Fibroblast of upper back skin (primary cell): ENCODE results near the gene STK17B.
A peak's percentile ranks its signal among the peaks of the same experiment; 100 is the strongest.

Source experiments
- DNase-seq: peaks from one replicate; pipeline ENCODE4 v3.0.0-alpha.2; 2013

STK17B gene

DNA sequence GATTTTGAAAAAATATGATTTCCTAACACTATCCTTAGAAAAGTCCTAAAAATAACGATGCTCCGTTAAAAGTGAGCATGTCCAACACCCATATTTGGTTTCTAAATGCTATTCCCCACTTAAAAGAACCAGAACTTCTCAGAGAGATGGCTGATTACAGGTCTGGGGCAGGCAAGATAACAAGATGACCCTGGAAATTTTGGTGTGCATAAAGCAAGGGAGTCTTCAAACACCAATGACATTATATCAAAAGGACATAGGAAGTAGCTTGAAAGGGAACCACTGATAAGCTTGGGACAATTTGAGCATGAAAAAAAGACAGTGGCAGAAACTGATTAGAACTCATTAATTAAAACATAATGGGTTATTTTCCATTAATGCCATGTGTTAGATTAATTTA, 17.9 kb downstream of the STK17B start:
- no peak for DNase-seq

DNA sequence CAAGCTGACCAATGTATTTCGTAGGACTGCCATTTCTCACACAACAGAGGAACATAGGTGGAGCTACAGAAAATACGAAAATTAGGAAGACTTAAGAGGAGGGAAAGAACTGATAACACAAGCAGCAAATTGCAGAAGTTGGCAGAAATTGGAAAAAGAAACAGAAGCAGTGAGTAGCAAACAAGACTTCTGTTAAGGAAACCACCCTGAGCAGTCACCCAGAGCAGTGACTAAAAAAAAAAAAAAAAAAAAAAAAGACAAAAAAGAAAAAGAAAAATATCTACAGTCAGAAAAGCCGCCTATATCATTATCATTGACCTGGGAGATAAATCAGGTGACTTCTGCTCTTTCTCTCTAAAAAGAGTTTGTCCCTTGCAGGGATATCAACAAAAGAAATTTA, 21.4 kb downstream of the STK17B start:
- DNase-seq = no peak

DNA sequence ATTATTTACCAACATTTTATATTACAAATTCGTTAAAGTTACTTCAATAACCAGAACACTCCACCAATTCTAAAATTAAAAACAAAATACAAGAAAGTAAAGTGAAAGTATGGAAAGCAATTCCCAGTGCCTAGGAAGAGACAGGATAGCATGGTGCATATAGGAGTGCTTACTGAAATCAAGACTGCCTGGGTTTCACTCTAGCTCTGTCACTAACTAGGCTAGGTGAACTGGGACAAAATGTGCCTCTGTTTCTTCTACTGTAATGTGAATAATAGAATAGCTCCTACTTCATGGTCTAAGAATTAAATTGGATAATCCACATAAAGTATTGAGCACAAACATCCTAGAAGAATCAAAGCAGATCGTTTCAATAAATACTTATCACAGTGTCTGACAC, 22.6 kb downstream of the STK17B start:
- DNase-seq = no peak

DNA sequence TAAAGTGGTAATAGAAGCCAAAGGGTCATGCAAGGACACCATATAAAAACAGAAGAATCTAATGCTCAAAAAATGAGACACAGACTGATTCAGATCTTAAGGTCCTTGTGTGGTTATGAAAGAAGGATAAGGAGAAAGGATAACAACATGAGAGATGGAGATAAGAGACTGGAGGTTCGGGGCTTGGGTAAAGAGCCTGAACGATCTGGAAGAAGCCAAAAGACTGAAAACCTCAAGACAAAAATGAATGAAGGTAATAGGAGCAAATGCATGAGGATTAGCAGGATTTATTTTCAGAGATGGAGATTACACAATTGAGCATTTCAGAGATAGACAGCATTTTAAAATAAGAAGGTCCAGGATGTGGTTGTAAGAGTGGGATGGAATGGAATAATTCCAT, 26.1 kb downstream of the STK17B start:
- no peak for DNase-seq

DNA sequence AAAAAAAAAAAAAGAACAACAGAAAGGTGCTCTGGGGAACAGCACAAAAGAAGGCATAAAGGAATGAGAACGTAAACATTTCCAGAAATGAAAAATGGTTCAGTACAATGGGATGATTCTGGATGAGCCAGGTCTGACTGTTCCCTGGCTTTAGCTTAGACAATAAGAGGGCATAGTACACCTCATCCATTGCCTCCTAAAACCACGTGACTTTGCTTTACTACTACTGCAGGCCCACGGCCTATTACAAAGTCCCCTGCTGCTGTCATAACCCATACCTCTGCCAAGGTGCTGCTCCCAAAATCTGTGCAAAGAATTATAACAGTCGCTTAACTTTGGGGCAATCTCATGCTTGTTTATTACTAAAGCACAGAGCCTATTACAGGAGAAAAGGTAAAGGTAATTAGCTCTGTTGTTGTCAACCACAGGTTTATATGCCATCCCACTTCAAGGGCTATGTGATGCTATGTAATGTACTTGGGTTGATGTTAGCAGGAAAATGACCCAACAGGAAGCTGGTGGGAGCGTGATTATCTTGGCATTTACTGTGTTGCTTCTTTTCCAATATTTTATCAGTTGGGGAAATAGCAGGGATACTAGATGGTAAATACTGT, 26.8 kb downstream of the STK17B start:
- DNase-seq = no peak

DNA sequence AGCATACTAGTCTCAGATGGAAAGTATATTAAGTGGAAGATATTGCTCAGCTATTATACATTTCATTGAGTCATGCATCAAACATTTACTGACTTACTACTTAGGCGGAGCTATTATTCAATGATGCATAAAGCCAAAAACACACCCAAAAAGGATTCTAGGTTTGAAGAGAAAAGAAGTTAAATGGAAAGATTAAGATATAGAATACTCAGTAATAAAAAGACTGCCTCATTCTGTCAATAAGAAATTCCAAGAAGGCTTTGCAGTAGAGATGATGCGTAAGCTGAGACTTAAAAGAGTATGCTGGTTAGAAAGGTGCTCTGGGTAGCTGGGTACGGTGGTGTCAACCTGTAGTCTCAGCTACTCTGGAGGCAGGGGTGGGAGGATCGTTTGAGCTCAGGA, 27.6 kb downstream of the STK17B start:
- DNase-seq = peak; percentile 66

DNA sequence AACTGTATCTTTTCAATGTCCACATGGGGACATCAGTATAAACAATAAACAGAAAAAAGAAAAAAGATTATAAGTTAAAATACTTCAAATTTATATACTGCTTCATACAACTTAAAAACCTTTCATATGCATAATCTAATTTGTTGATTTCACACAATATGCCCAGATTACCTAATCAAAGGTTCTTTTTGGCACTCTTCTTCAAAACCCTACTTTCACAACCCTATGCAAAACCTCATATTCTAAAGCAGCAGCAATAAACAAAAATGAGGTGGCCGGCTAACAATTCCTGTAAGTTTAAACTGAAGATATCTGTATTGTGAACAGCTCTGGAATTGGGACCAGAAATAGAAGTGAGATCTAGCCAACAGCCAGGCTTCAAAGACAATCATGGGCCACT, 28.6 kb downstream of the STK17B start:
- DNase-seq = no peak

DNA sequence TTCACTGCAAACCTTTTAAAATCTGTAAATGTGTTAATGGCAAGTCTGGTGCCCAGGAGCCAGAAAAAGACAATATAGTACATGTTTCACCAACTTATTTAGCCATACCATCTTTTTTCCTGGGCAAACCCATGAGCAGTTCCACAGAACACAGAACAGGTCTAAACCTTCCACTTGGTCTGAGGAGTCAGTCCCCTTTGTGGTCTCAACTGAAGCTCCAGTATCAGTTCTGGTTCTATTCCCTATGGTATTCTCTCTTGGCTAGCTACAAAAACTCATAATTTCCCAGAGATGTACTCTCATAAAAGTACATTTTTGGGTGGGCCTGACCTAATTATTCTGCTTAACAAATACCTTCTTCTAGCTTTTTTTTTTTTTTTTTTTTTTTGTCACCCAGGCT, 31.2 kb downstream of the STK17B start:
- DNase-seq = no peak

DNA sequence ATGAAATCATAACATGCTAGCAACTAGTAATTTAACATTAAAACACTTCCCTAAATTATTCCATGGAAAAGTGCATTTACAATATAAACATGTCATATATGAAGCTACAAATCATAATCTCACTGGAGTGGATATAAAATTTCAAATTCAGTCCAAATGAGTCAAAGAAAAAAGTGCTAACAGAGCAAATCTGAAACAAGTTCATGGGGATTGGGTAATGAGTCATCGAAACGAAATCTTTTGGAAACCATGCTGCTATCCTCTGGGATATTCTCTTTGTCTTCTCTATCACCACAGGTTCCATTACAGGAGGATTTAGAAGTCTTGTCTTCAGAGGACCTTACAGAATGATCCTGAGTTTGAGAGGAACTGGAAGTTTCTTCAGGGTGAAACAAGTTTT, 34.1 kb downstream of the STK17B start:
- DNase-seq = peak; percentile 40

DNA sequence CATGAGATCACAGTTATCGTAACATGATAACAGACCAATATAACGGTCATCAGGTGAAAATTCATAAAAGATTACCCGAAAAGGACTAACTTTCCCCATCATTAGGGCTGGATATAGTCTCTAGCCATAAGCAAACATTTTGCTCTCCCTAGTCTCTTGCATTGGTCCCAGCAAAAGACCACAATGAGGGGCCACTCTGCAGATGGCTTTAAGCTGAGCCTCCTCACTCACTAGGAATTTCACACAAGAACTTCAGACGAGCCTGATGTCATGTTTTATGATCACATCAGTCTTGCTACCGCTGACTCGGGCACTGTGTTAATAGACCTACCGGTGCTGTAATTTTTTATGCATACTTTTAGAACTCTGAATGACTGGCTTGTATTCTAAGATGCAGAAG, 35.2 kb downstream of the STK17B start:
- peak; percentile 42 for DNase-seq

DNA sequence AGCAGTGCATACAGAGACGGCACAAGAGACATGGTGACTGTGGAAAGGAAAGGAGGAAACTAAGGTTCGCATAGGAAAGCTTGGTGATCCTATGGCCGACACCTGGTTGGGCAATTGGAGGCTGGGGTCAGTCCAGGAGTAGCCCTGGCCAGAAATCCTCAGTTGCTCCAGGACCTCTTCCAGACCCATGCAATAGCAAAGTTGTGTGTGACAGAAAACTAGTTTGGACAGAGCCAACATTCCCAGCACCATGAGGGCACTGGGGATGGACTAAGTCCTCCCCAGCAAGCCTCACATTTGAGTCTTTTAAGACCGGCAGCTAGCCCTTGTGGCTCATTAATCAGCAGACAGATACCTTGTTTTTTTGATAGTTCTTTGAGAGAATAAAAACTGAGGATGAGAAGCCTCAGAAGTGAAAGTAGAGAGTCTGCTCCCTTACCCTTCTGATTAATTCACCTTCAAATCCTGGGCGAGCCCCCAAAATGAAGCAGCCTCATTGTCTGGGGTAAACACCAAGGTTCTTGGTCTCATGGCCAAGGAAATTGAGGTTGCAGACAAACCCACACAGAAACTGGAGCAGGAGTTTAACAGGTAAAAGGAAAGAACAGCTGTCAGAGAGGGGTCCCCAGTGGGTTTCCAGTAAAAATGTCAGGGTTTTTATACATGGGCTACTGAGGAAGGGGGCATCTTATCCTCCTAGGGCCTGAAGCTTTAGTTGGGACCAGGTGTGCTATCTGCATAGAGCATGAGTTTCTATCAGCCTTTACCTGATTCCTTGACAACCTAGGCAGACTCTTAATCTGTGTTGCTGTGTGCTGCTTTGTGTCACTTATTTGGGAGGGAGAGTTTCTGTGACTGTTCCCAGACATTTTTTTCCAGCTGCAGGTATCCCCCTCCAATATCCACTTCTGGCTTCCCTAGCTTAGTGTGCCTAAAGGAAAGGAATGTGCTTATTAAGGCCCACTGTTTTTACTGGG, 39.1 kb downstream of the STK17B start:
- no peak for DNase-seq

DNA sequence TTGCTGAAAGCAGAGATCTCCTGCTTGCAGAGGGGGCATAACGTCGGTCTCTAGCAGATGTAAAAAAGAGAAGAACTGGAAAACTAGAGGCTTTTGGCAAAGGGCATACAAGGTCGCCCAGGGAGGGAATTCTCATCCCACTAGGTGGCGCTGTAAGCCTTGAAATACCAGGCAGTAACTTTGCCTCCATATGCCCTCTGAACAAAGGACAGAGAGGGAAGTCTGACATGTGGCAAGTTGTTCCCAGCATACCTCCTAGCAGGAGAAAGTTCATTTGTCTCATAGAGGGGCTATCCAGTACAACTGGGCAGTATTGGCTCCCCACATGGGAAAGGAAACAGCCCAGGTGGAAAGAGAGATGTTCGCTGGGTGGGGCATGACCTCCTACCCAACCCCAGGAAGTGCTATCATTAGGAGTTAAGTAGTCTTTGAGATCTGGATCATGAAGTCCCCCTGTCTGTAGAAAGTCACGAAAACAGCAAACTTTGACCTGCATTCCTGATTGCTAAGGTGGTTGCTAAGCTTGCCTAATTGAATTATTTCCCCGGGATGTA, 39.9 kb downstream of the STK17B start:
- no peak for DNase-seq

DNA sequence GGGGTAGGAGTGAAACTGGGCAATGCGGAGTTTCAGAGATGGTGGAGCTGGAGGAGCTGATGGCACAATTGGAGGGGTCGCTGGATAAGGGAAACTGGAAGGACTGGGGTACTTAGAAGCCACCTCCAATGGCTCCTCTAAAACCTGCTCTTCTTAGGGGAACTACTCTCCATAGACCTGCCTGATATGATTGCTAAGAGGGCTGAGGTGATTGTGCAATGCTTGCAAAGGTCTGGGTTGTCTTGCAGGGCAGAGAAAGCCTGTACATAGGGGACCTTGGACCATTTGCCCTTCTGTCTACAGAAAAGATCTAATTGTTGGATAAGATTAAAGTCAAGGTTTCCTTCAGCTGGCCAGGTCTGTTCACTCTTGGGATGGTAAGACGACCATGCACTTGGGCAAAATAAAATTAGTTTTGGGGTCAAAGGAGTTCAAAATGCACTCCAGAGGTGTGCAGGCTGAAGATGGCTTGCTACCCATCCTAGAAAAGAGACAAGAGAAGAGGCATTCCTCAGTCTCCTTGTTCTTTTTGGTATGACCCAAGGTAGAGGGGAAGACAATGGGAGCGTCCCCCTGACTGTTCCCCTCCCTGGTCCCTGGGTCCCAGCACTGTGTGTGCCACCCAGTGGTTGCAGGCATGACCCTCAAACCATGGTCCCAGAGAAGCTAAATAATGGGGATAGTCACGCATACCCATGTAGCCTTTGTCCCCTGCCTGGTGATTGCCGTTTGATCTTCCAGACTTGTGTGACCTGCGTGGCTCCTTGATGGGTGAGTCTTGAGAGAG, 41.1 kb downstream of the STK17B start:
- no peak for DNase-seq

DNA sequence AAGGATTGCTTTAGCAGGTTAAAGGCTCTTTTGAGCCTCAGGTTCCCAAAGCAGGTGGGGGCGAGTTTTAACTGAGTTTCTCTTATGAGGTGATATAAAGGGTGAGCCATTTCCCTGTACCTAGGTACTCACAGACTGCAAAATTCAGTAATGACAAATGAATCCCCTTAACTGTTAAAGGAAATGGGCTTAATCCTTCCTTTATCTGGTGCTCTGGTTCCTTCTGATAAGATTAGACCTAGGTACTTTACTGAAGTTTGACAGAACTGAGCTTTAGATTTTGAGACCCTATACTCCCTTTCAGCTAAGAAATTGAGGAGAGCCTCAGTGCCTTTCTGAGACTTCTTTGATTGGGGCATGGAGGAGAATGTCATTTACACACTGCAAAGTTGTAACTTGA, 42.6 kb downstream of the STK17B start:
- DNase-seq = no peak

DNA sequence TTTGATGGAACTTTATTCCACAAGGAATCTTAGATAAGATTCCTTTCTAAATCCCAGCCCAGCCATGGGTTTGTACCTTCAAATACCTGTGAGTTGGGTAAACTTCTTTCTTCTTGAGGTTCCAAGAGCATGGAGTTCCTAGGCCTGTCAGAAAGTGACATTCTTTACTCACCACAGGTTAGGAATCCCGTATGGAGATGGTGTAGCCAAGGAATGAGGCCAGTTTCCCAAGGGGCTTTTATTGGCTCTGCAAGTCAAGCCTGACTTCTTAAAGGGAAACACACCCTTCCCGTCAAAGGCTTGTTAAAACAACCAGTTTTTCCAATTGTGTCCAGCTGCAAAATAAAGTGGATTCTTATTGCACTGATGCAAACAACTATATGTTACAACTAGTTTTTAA, 45.8 kb downstream of the STK17B start:
- DNase-seq = peak; percentile 66

DNA sequence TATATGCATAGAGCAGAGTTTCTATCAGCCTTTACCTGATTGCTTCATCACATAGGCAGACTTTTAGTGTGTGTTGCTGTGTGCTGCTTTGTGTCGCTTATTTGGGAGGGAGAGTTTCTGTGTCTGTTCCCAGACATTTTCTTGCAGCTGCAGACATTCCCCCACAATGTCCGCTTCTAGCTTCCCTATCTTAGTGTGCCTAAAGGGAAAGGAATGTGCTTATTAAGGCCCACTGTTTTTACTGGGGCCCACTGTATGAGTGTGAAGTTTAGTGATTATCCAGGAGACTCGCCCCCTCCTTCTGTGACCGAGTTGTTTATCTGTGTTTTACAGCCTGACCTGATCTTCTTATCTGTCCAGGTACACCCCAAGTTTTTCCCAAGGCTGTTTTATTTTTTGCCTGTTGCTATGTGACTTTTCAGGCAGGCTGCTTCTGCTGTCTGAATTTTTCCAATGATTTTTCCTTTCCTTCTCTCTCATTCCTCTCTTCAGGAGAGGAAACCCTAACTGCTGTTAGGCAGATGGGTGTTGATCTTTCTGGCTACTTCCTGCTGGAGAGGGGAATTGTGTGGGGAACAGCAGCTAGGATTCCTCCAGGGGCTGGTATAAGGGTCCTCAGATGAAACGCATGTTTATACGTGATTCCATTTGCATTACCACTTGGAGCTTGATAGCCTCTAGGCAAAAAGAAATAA, 47.6 kb downstream of the STK17B start:
- peak; percentile 72 for DNase-seq

DNA sequence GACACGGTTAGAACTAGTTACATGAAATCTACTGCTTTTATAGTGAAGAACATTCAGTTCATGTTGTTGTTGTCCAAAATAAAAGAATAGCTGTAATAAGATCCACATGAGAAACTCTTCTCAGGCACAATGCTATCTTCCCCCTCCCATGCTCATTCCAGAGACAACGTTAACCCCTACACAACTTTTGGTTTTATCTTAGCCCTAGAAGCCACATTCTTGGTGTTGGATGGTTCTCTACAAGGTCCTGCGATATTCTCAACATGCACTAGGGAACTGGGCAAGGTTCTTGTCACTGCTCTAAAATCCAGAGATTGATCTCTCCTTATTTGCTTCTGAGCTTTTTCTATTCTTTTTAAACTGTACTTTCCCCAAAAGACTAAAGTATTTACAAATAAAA, 51.5 kb downstream of the STK17B start:
- DNase-seq = no peak

DNA sequence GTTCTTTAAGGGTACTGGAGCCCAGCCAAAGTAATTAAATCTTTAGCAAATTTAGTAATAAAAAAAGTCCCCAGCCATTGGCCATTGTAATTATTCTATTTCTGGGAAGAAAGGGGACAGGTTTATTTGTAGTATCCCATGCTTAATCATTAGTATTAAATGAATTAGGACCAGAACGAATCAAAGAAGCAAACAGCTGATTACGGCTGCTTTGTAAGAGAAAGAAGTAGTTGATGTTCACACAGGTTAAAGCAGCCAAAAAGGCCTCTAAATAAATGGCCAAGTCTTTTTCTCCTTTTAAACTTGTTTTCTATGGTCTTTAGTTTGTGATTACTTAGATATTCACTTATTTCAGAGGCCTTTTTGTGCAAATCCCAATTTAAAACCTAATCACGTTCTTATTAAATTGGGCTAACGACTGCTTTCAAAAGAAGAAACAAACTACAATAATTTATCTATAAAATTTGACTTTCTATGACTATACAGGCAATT, 54.1 kb downstream of the STK17B start:
- no peak for DNase-seq

DNA sequence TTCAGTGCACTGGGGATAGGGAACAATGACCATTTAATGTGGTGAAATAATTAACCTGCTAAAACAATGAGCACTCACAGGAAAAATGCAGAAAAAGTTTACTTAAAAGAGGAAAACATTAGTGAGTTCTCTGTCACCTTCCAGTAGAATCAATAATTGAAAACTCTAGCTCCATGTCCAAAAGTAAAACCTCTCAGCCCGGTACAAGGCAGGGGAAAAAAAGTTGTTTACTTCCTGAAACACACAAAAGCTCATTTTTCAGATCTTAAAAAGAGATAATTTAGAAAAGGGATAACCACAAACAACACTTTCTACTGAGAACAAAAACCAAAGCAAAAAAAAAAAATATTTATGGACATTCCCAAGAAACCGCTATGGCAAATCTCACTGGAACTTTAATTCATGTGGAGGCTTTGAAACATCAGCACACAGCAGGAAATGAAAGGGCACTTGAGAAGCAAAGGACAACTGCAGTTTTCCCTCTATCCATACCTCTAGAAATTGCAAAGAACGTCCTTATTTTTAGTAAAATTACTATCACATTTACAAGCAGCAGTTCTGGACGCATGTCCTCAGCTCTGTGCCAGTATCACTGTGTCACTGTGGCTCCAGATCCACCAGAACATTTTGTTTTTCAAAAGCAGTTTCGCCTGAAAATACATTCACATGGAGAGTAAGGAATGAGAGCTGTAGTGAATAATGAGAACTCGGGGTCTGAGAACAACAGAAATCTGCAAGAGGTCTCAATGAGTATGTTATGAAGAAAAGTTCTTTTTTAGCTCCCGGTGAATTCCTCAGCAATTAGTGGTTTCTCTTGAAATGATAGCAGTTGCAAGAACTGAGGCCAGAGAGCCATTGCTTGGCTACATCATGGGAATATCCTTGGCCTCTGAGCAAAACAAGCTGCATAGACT, 58.1 kb downstream of the STK17B start:
- peak; percentile 82 for DNase-seq

DNA sequence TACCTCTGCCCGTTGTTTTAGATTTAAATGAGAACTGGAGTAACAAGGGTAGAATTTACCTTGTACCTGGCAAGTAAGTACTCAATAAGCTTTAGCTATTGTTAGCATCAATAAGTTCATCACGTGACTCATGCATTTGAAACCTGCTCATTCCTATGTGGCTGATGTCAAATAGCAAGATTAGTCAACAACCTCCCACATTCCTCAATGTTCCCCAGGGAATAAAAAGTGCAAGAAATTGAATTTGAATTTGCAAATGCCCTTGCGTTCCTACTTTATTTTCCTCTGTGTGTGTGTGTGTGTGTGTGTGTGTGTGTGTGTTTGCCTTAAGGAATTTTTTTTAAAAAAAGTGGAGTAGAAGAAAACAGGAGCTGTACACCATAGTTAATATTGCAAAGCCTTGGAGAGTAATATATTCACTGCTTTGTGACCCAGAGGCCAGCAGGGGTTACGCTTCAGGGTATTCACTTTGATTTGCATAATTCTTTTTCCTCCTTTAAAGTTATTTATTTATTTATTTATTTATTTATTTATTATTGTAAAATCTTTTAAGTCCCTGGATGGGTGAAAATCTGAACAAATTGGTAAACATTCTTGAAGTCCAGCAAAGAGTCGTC, 58.9 kb downstream of the STK17B start:
- peak; percentile 97 for DNase-seq

DNA sequence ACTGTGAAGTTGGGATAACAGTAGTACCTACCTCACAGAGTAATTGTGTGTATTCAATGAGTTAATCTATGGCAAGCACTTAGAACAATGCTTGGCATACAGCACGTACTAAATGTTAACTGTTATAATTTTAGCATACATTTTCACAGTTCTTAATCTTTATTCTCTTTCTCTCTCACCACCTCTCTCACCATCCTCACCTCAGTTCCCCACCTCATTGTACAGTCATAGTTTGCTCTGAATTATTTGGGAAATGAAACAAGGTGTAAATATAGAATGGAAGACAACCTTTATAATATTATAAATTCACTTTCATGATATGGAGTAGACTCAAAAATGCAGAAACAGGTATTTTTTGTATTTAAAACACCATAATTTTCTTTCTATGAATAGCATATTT, 62.8 kb downstream of the STK17B start:
- no peak for DNase-seq
